Gastrocnemius medialis (tissue), 4 donors: ENCODE data around the gene RASAL2. TPM values are rescaled to one million over a fixed set of nuclear protein-coding genes. Genes with fewer than 3 reads are reported as not detected.

ENCODE experiments used
- ATAC-seq, 2 donors: fragments of 150-250 bp; one replicate each; pipeline ENCODE4 v1.9.1; 2016
- DNase-seq, 2 donors: peaks; one replicate each; pipeline ENCODE4 v3.0.0-alpha.2; 2019
- H3K27ac ChIP-seq, 4 donors: fragments of 200-600 bp; sonication (generic); 1 replicate in 1 of 4; 2 replicates in 3 of 4; pipeline ENCODE4 v1.5.1; 2016 to 2018; ENCODE audit warnings: mild to moderate bottlenecking in 2 of 4, moderate library complexity in 1 of 4
- H3K27me3 ChIP-seq, 3 donors: fragments of 200-600 bp; sonication (generic) in 2 of 3; 1 replicate in 1 of 3; 2 replicates in 2 of 3; pipeline versions ENCODE4 v1.5.1 to v1.6.0; 2016 to 2019; ENCODE audit warnings: mild to moderate bottlenecking in 1 of 3, moderate library complexity in 1 of 3
- H3K36me3 ChIP-seq, 2 donors: fragments of 200-600 bp; sonication (generic) in 1 of 2; one replicate each; pipeline ENCODE4 v1.5.1; 2017 to 2018
- H3K4me1 ChIP-seq, 2 donors: fragments of 200-600 bp; sonication (generic) in 1 of 2; one replicate each; pipeline ENCODE4 v1.5.1; 2016 to 2017; ENCODE audit warnings: mild to moderate bottlenecking in 2 of 2
- H3K4me3 ChIP-seq, 4 donors: fragments of 200-600 bp; sonication (generic) in 3 of 4; 1 replicate in 1 of 4; 2 replicates in 3 of 4; pipeline ENCODE4 v1.5.1; 2016 to 2019; ENCODE audit warnings: mild to moderate bottlenecking in 2 of 4
- H3K9me3 ChIP-seq, 3 donors: fragments of 200-600 bp; sonication (generic) in 2 of 3; 1 replicate in 1 of 3; 2 replicates in 2 of 3; pipeline ENCODE4 v1.5.1; 2016 to 2019
- CTCF ChIP-seq, 5 experiments: fragments of 450-650 bp in 3 of 5; fragments of 200-600 bp in 2 of 5; sonication (generic) in 2 of 5; IDR thresholded peaks in 4 of 5; conservative IDR thresholded peaks in 1 of 5; 1 replicate in 4 of 5; 2 replicates in 1 of 5; pipeline ENCODE4 v1.5.1; 2016 to 2019; ENCODE audit warnings: antibody characterized with exemption in 5 of 5, mild to moderate bottlenecking in 3 of 5, moderate library complexity in 3 of 5
- POLR2A ChIP-seq, 2 donors: fragments of 450-650 bp; IDR thresholded peaks; one replicate each; pipeline ENCODE4 v1.6.1; 2017; ENCODE audit warnings: antibody characterized with exemption in 2 of 2, mild to moderate bottlenecking in 2 of 2, moderate library complexity in 2 of 2
- in situ Hi-C, 4 donors: fragments of 200-750 bp; cut with MboI; loops; one replicate each; pipeline versions ENCODE4 v1.15.0 to v1.8.0; 2017; ENCODE audit warnings: low sequenced_read_pairs in 4 of 4
- intact Hi-C: fragments of 100-400 bp; cut with DNase I; formaldehyde crosslinking; loops from one replicate; pipeline ENCODE4 v1.15.1; 2023; ENCODE audit warnings: low total_unique reads
- total RNA-seq, 4 donors: library from RNA; depleted of rRNA; stranded (reverse); fragments of >200 nt; gene quantifications; one replicate each; pipeline versions ENCODE4 v1.1.0 to v1.2.3, GENCODE V29; 2016

Gene RASAL2
- total RNA-seq, 4 donors from 2014 or later = 7.6 to 13.4 (median 8.8) TPM

DNA sequence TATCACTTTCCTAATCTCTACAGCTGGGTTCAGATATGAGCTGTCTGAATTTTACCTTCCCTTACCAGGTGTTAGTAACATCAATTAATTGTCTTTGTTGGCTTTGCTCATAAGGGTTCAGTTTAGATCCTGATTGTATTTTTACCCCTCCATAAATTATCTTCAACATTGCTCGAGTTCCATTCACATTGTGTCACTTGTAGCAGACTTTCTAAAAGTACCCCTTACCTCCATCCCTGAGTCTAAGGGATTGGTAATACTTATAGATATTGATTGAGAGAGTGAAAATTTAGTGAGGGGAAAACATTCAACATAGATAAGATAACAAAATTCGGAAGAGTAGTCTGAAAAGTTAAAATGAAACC, 7.3 kb downstream of the RASAL2 start:
- H3K36me3 ChIP-seq = no peaks in the 10 kb centered on the region
- H3K27ac ChIP-seq = no peak overlapping the region
- no peak for DNase-seq
- intact Hi-C loops (no loop called here), in situ Hi-C loops (no loop called here)
- TF ChIP-seq CTCF (IDR thresholded peaks at IDR 0.05 in 4 of 5, conservative IDR thresholded peaks at IDR 0.05 in 1 of 5) (no peak), POLR2A (IDR thresholded peaks at IDR 0.05) (no peak)
- no peaks in the 10 kb centered on the region for H3K27me3 ChIP-seq
- peaks cover 5 to 7% of the 10 kb centered on the region in 2 donors for H3K4me1 ChIP-seq
- no peak overlapping the region for H3K4me3 ChIP-seq
- ATAC-seq = no peak
- no peaks in the 10 kb centered on the region for H3K9me3 ChIP-seq

- H3K4me1 ChIP-seq = peaks cover 5 to 7% of the 10 kb centered on the region in 2 donors
- no peak for TF ChIP-seq CTCF (IDR thresholded peaks at IDR 0.05 in 4 of 5, conservative IDR thresholded peaks at IDR 0.05 in 1 of 5)
- TF ChIP-seq POLR2A (IDR thresholded peaks at IDR 0.05) = no peak
Observed at GRCh38 chr1:178101654-178102053, 7.8 kb downstream of the RASAL2 start.

DNA sequence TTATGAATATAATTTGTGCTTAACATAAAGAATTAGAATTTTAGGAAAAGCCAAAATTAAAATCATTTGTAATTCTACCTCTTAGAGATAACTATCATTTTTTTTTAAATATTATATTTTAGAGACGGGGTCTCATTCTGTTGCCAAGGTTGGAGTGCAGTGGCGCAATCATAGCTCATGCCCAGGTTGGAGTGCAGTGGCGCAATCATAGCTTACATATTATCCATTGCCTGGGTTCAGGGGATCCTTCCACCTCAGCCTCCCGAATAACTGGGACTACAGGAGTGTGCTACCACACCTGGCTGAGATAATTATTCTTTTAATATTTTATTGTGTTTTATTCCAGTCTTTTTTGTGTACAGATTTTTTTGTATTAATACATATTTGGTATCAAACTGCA, 8.3 kb downstream of the RASAL2 start:
- Histone ChIP-seq H3K27ac (no peak overlapping the region), H3K4me3 (no peak overlapping the region), H3K36me3 (no peaks in the 10 kb centered on the region), H3K27me3 (no peaks in the 10 kb centered on the region), H3K4me1 (peaks cover 5 to 7% of the 10 kb centered on the region in 2 donors), H3K9me3 (no peaks in the 10 kb centered on the region)
- DNase-seq (no peak), ATAC-seq (no peak)
- no peak for TF ChIP-seq POLR2A (IDR thresholded peaks at IDR 0.05)
- no peak for TF ChIP-seq CTCF (IDR thresholded peaks at IDR 0.05 in 4 of 5, conservative IDR thresholded peaks at IDR 0.05 in 1 of 5)
- intact Hi-C loops = no loop called here
- in situ Hi-C loops = no loop called here

More at GRCh38 chr1:178101654-178102053, 7.8 kb downstream of the RASAL2 start:
- no peak overlapping the region for H3K4me3 ChIP-seq
- no peak for ATAC-seq
- no peak overlapping the region for H3K27ac ChIP-seq
- in situ Hi-C loops (no loop called here), intact Hi-C loops (no loop called here)
- no peak for DNase-seq
- H3K36me3 ChIP-seq = no peaks in the 10 kb centered on the region
- H3K27me3 ChIP-seq = no peaks in the 10 kb centered on the region
- H3K9me3 ChIP-seq = no peaks in the 10 kb centered on the region

- H3K4me1 ChIP-seq = no peaks in the 10 kb centered on the region
- no peaks in the 10 kb centered on the region for H3K36me3 ChIP-seq
- in situ Hi-C loops = no loop called here
- no peak overlapping the region for H3K4me3 ChIP-seq
- ATAC-seq = no peak
- no peak for DNase-seq
- H3K27ac ChIP-seq = no peak overlapping the region
- intact Hi-C loops = no loop called here
- TF ChIP-seq POLR2A (IDR thresholded peaks at IDR 0.05) (no peak), CTCF (IDR thresholded peaks at IDR 0.05 in 4 of 5, conservative IDR thresholded peaks at IDR 0.05 in 1 of 5) (no peak)
- H3K27me3 ChIP-seq = no peaks in the 10 kb centered on the region
- no peaks in the 10 kb centered on the region for H3K9me3 ChIP-seq
Observed at GRCh38 chr1:178107823-178108222, 13.9 kb downstream of the RASAL2 start.
